ENCODE data around the gene MYBL2.

GRCh38 chr20:43751167-43752050, 84.5 kb downstream of the MYBL2 start:
- TF ChIP-seq CTCF (IDR thresholded peaks at IDR 0.05) = no peak
- no peak for TF ChIP-seq POLR2AphosphoS5 (IDR thresholded peaks at IDR 0.05; ENCODE audit: insufficient read depth in 1 of 2, low read depth in 1 of 2)
- TF ChIP-seq POLR2A (IDR thresholded peaks at IDR 0.05) = no peak
